GM21515 (cell line): Measurements from ENCODE around the gene PSME3IP1.
"Not testable (repeated sequence)": the region's sequence is repeated elsewhere in the genome, so short reads cannot be mapped to it uniquely, and the experiment has no call there.

ENCODE experiments used
- ATAC-seq: cut with Tn5 transposase; IDR thresholded peaks from one replicate; pipeline ENCODE4 v1.9.1; 2021; ENCODE audit not compliant: unreplicated experiment

PSME3IP1 gene

GRCh38 chr16:57200321-57200720 is 14.5 kb upstream of the PSME3IP1 start:
- not testable (repeated sequence) for ATAC-seq

GRCh38 chr16:57196753-57197152 is 10.9 kb upstream of the PSME3IP1 start:
- no peak for ATAC-seq

DNA sequence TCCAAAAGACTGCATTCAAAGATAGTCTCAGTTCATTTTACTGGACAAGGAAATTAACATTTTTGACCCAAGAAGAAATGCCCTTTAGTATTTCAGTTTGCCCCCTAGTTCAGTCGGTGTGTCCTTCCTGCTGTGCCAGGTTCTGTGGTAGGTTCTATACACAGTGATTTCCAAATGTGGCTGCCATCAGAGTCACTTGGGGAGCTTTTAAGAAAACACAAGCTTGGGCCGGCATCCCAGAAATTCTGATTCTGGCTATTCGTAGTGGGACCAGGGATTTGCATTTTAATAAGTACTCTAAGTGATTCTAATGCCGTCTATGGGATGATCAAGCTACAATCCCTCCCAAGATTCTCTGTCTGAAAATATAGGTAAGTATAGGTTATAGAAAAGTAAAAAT is 10.4 kb upstream of the PSME3IP1 start:
- ATAC-seq: no peak

- ATAC-seq: no peak
These were observed 8.7 kb upstream of the PSME3IP1 start for GRCh38 chr16:57194512-57194911.

GRCh38 chr16:57192720-57193486 is 7.1 kb upstream of the PSME3IP1 start:
- no peak for ATAC-seq

GRCh38 chr16:57192146-57192545 is 6.3 kb upstream of the PSME3IP1 start:
- ATAC-seq: no peak

DNA sequence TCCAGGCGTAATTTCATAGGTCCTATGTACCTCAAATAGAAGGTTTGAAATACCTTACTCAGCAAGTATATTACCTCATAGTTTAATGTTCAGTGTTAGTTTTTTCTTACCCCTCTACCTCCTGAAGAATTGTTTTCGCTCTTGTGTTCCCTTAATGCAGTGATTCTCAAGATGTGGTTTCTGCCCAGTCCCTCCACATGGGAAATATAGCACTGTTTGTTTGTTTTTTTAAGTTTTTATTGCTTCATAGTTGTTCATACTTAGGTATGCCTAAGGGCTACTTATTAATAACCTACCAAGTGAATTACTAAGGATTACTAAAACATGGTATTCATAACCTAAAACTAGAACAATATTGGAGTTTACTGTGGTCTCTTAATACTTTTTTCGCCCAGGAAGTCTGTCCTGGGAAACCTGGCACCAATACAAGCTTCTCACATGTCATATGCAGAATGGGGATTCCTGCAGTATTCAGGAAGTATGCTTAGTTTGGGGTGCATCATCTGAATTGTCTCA is 5.3 kb upstream of the PSME3IP1 start:
- no peak for ATAC-seq

GRCh38 chr16:57190136-57190535 is 4.3 kb upstream of the PSME3IP1 start:
- ATAC-seq: no peak

DNA sequence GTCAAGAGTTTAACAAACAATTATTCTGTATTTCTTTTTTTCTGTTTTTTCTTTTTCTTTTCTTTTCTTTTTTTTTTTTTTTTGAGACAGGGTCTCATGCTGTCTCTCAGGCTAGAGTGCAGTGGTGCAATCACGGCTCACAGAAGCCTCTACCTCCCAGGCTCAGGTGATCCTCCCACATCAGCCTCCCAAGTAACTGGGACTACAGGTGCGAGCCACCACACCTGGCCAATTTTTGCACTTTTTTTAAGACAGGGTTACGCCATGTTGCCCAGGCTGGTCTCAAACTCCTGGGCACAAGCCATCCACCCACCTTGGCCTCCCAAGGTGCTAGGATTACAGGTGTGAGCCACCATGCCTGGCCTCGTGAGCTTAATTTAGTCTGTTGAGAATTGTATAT is 3.7 kb upstream of the PSME3IP1 start:
- not testable (repeated sequence) for ATAC-seq

DNA sequence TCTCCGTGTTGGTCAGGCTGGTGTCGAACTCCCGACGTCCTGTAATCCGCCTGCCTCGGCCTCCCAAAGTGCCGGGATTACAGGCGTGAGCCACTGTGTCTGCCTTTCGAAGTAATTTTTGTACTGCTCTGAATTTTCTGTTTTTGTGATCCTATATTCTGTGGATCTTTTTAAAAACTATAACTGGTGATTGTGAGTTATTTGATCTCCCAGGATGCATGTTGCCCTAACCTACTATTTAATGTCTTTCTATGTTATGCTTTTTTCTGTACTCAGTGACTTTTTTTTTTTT is 2.8 kb upstream of the PSME3IP1 start:
- ATAC-seq: no peak

GRCh38 chr16:57187902-57188710 is 2.3 kb upstream of the PSME3IP1 start:
- not testable (repeated sequence) for ATAC-seq

GRCh38 chr16:57186872-57187854 is 1.3 kb upstream of the PSME3IP1 start:
- peak; percentile 0 for ATAC-seq

DNA sequence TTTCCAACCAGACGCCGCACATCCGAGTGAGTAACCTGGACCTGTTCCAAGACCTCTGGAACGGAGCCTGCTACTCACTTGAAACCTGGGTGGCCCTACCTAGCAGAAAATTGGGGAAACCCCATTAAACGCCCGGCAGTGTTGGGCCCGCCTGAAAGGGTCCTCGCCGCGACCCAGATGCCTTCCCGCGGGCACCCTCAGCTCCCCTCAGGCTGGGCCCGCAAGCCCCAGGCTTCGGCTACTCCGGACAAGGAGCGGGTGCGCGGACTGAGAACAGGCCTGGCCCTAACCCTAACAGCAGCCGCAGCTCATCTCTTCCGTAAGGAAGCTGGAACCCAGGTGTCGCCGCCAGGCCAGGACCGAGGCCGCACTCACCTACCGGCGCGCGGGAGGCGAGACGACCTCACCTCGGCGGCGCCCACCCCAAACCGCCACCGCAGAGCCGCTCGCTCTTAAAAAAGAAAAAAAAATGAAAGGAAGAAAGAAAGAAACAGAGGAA is 344 bp downstream of the PSME3IP1 start:
- peak; percentile 30 for ATAC-seq

DNA sequence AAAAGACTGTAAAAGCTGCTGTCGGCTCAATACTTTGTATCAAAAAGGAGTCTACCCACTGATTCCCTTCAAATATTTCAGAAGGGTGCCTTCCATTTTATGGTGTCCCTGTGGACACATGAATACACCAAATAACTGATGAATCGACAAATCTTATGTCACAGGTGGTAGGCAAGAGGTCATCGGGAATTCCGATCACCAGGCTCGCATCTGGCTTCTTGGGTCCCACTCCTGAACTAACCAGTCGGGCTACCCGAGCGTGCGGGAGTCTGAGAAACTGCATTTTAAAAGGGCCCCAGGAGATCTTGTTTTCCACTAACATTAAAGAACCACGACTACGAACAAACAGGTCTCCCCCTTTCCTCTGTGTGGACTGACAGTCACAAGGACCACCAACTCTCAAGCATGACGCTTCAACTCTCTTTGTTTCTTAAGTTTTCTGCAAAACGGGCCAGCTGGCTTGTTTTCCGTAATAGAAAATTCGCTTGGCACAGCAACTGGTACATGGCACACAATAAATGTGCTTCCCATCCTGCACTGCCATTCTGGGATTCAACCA is 873 bp downstream of the PSME3IP1 start:
- no peak for ATAC-seq

GRCh38 chr16:57184113-57184512 is 1.7 kb downstream of the PSME3IP1 start:
- ATAC-seq: no peak

GRCh38 chr16:57179215-57179828 is 6.5 kb downstream of the PSME3IP1 start:
- ATAC-seq: no peak

- ATAC-seq: no peak
These were observed 7.0 kb downstream of the PSME3IP1 start for GRCh38 chr16:57178793-57179212.

GRCh38 chr16:57178196-57178595 is 7.6 kb downstream of the PSME3IP1 start:
- ATAC-seq: no peak

GRCh38 chr16:57175896-57176295 is 9.9 kb downstream of the PSME3IP1 start:
- no peak for ATAC-seq

DNA sequence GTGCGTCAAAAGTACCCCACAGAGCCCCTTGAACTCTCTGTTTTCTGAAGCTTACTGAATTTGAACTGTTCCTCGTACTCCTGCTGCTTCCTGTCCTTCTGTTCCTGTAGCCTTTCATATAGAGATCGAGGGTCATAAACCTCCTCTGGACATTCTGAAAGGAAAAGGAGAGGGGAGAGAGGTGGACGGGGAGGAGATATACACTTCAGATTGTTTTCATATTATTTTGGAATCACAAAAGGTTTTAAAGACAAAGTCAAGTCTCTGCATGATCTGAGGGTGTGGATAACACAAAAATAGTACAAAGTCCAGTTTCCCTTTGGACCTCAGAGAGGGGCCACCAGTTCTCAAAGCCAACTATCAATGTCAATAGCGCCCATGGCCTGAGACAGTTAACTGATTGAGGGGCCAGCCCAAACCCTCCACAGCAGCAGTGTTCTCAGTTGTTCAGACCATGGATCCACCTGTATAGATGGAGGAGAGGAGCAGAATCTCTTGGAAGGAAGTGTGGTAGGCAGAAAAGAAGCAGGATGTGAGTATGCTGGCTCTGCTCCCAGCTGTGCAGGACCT is 13.0 kb downstream of the PSME3IP1 start:
- no peak for ATAC-seq
